HG03097 (cell line): ENCODE measurements around the gene LIMCH1.
"Not testable (repeated sequence)": the region's sequence is repeated elsewhere in the genome, so short reads cannot be mapped to it uniquely, and the experiment has no call there.

ENCODE experiments used
- ATAC-seq: cut with Tn5 transposase; IDR thresholded peaks from one replicate; pipeline ENCODE4 v1.9.1; 2021; ENCODE audit not compliant: unreplicated experiment, low FRiP score

Gene LIMCH1

GRCh38 chr4:41538017-41538733, at the start of gene LIMCH1:
Gene LIMCH1 (plus strand): TSS chr4:41538157. CDS start chr4:41605996, 67,839 bp downstream.
- no peak for ATAC-seq

DNA sequence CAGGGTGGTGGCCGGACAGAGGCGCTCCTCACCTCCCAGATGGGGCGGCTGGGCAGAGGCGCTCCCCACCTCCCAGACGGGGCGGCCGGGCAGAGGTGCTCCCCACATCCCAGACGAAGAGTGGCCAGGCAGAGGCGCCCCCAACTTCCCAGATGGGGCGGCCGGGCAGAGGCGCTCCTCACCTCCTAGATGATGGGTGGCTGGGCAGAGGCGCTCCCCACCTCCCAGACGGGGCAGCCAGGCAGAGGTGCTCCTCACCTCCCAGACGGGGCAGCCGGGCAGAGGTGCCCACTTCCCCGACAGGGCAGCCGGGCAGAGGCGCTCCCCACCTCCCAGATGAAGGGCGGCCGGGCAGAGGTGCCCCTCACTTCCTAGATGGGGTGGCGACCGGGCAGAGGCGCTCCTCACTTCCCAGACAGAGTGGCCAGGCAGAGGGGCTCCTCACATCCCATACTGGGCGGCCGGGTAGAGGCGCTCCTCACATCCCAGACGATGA, 46.8 kb upstream of the LIMCH1 start:
- not testable (repeated sequence) for ATAC-seq

GRCh38 chr4:41496977-41497376, 41.0 kb upstream of the LIMCH1 start:
- ATAC-seq = no peak

- ATAC-seq = no peak
These were observed 39.8 kb upstream of the LIMCH1 start for GRCh38 chr4:41498177-41498576.

GRCh38 chr4:41504167-41504818, 33.7 kb upstream of the LIMCH1 start:
- no peak for ATAC-seq

- no peak for ATAC-seq
These were observed 32.7 kb upstream of the LIMCH1 start for GRCh38 chr4:41505161-41505661.

DNA sequence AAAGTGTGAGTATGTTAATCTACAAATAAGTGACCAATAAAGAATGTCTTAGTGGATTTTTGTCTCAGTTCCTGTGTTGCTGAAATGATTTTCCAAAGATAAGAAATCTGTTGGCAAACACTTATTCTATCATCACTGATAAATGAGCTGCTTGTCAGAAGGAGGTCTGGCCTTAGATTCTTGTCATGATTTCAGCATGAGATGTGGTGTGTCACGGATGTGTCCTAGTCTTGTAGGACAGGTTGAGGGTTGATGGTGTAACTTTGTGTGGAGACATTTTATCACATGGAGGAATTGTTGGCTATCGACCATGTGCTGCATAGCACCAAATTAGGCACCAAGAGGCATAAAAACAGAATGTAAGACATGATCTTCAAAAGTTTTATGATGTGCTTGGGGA, 31.8 kb upstream of the LIMCH1 start:
- no peak for ATAC-seq

DNA sequence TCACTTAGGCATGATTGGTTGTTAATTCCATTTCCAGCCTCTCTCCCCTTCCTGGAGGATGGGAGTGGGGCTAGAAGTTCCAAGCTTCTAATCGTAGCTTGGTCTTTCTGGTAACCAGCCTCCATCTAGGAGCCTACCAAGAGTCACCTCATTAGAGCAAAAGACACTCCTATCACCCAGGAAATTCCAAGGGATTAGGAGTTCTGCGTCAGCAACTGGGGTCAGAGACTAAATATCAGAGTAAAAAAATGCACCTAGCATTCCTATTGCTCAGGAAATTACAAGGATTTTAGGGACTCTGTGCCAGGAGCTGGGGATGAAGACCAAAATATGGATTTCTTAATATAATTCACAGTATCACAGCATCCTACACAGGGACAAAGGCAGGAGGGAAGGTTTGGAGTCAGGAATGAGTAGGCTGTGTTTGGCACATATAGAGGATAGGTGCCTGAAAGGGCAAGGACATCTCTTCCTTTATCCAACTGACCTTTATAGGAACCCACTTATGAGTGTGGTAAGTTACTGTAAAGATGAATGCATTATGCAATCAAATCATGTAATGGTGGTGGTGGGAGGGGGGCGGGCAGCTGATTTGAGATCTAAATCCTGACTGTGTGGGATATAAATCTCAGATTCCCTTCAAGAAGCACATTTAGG, 30.5 kb upstream of the LIMCH1 start:
- ATAC-seq = no peak

DNA sequence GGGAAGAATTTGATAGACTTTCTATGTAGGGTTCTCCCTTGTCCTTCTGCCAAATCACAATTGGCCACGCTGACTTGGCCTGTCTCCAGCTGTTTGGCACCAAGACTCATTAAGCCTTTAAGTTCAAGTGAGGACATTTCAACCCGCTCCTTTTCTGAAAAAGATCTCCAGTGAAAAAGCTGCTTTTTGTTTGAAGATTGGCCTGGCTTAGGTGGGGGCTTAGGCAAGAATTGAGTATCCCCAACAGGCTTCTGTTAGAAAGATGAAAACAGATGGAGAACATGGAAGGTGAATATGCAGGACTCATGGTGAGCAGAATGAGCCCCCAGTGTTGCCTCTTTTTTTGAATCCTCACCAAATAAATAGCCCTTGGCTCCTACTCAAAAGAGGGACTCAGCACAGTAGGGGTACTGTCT, 28.5 kb upstream of the LIMCH1 start:
- ATAC-seq = no peak

GRCh38 chr4:41510179-41510578, 27.8 kb upstream of the LIMCH1 start:
- no peak for ATAC-seq

DNA sequence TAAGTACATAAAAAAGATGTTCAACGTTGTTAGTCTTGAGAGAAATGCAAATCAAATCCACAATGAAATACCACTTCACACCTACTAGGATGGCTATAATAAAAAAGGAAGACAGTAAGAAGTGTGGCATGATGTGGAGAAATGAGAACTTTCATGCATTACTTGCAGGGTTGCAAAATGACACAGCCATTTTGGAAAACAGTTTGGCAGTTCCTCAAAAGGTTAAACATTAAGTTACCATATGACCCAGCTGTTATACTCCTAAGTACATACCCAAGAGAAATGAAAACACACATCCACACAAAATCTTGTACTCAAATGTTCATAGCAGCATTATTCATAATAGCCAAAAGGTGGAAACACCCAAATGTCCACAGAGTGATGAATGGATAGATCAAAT, 25.8 kb upstream of the LIMCH1 start:
- no peak for ATAC-seq

- ATAC-seq = no peak
These were observed 25.4 kb upstream of the LIMCH1 start for GRCh38 chr4:41512596-41512995.

DNA sequence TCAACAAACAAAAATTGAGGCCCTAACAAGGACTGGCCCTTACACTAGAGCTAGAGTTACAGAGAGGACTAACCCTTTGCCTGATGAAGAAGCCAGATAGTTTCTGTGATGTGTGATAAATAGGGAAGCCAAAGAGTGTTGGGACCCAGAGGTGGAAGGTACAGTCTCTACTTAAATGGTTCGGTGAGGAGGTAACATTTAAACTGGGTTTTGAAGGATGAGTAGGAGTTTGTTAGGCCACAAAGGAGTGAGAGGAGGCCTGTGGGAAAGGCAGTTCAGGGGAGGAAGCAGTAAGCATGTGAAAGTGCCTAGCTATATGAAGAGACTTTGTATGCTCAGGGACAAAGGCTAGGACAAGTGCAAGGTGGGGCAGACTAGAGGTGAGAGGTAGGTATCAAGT, 23.8 kb upstream of the LIMCH1 start:
- no peak for ATAC-seq

DNA sequence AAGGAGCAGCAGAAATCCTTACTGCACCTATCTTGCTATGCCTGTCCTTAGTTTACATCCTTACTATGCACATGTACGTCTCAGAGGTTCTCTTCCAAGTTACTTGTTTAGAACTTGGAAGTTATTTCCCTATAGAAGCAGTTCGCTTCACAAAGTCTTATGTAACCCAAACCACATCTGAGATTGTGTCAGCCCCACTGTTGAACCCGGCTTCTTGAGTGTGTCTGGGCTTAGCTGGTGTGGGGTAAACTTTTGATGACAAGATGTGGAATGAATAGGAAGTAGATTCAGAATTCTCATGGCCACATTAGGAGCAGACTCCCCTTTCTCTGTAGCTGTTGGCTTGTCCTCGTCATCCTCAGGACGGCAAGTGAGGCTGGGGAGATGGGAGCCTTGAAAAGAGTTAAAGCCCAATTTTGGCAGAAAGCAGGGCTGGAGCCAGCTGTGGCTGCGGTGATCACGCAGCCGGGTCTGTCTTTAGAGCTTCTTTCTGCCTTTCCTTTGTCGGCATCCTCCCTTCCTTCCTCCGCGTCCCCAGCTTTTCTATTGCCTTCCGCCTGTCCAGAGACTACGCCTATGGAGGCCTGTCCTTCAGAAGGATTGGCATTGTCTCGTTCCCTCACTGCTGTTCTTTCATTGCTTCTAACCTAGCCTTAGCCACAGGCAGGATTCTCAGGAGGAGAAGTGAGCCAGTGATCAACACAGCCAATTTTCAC, 23.0 kb upstream of the LIMCH1 start:
- ATAC-seq = no peak

- ATAC-seq = no peak
These were observed 20.8 kb upstream of the LIMCH1 start for GRCh38 chr4:41517121-41517520.

DNA sequence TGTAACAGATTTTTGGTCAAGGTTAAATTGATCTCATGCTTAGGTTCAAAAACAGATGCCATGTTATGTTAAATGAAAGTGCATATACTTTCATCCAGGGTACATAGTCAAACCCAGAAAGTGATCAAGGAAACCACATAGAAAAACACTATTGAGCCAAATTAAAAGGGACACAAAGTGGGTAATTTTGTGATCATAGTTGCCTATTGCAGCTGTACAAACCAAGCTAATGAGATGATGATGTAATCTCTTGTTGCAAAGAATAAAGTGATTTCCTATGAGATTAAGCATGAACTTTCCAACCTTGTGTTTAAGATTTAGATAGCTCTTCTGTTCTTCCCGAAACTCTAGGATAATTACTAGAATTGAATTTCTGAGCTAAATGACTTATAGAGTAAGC, 20.2 kb upstream of the LIMCH1 start:
- ATAC-seq = no peak

DNA sequence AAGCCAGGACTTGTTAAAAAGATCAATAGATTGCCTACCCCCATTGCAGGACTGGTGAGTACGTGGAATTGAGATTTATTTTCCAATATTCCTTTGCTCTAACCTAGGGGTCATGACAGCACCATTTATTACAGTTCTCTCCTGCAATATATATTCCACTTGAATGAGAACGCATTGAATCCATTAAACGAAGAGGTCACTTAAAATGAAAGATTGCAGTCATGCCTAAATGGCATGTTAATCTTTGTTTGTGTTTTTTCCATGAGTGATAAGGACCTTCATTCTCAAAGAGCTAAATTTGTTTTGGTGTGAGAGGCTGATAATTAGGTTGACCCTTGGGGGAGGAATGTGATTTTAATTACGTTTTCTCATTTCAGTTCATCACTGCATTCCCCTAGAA, 13.5 kb upstream of the LIMCH1 start:
- ATAC-seq = no peak

DNA sequence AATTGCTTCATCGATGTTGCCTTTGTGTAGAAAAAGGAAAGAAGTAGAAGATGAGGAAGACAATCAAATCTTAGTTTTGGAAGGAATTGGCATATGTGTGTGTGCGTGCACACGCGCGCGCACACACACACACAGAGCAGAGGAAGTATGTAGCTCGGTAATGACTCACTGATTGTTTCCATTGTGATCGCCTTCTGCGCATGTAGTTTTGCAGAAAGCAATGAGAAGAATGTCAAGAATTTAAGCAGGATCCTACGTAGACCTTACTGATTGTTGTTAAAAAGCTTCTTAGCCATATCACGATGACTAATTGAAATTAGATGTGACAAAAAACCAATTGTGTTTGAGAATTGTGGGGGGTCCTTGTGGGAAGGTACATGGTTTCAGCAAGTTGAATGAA, 12.8 kb upstream of the LIMCH1 start:
- no peak for ATAC-seq

GRCh38 chr4:41526628-41527027, 11.3 kb upstream of the LIMCH1 start:
- ATAC-seq = no peak

- ATAC-seq = no peak
These were observed 9.3 kb upstream of the LIMCH1 start for GRCh38 chr4:41528512-41529205.
